HG02571 (cell line): ENCODE data around the gene LCTL.

Source experiments
- ATAC-seq: cut with Tn5 transposase; IDR thresholded peaks from one replicate; pipeline ENCODE4 v1.9.1; 2021; ENCODE audit warnings: mild to moderate bottlenecking, moderate library complexity; ENCODE audit not compliant: unreplicated experiment

Gene LCTL

GRCh38 chr15:66567897-66568296 lies 2.1 kb upstream of the LCTL start:
- ATAC-seq: no peak

GRCh38 chr15:66566963-66567531 lies 1.2 kb upstream of the LCTL start:
- no peak for ATAC-seq

- ATAC-seq: no peak
Observed at GRCh38 chr15:66565141-66565641, 607 bp downstream of the LCTL start.

- no peak for ATAC-seq
Observed at GRCh38 chr15:66564136-66565041, 1.4 kb downstream of the LCTL start.

GRCh38 chr15:66563566-66564110 lies 2.2 kb downstream of the LCTL start:
- ATAC-seq: no peak

- no peak for ATAC-seq
Observed at GRCh38 chr15:66563126-66563525, 2.7 kb downstream of the LCTL start.

DNA sequence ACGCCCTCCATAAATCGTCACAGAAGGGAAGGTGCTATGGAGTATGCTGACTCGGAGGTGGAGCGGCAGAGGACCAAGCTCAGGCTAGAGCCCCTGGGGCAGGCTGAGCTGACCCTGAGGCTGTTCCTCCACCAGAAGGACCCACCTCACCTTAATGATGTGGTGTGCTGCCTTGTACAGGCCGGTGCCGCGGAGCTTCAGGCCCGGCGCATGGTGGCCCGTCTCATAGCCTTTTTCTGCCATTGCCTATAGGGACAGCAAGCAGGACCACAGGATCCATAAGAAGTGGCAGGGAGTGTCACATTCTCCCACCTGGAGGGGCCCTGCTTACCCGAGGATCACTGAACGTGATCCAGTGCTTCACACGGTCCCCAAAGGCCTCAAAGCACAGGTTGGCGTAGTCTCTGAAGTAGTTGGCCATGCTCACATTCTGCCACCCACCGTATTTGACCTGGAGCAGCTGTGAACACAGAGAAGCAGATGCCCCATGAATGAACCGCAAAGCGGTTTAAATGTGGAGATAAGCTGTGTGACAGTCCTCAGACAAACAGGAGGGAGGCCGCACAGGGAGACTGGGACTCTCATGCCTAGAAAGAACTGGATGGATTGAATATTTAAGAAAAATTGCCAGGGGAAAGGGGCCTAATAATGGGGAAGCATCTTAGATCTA lies 4.8 kb downstream of the LCTL start:
- ATAC-seq: no peak

DNA sequence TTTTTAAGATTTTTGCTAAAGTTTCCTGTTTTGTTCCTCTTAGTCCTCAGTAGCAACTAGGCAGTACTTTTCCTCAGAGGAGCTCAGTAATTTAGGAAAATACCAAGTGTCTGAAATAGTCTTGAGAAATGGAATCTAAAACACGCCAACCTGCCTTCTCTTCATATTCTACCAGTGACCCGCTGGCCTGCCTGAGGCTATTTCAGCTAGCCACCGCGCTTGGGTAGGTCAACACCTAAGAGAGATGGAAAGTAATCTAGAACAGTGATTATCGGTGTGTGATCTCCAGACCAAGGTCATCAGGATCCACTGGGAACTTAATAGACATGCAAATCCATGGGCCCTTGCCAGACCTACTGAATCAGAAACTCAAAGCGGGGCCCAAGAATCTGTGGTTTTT lies 7.5 kb downstream of the LCTL start:
- ATAC-seq: no peak

DNA sequence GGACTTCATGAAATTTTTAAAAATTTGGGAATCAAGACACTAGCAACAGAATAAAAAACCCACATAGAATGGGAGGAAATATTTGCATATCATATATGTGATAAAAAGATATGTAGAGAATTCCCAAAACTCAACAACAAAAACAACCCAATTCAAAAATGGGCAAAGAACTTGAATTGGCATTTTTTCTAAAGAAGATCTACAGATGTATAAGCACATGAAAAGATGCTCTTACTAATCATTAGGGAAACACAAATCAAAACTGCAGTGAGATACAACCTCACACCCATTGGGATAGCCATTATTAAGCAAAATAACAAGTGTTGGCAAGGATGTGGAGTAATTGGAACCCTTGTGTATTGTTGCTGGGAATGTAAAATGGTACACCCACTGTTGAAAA lies 10.1 kb downstream of the LCTL start:
- no peak for ATAC-seq

DNA sequence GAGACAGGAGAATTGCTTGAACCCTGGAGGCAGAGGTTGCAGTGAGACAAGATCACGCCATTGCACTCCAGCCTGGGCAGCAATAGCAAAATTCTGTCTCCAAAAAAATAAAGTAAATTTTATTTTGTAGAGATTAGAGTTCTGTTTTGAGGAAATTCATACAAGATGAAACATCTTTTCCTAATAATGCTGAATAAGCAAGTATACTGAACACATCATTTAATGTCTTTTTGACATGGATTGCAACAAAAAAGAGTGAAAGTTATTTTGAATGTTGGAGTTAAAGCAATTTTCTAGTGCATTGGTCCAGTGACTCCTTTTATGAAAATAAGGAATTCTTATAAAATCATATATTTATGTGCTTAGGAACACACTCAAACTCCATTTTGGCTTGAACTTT lies 20.5 kb downstream of the LCTL start:
- no peak for ATAC-seq

GRCh38 chr15:66542896-66543295 lies 22.9 kb downstream of the LCTL start:
- no peak for ATAC-seq

DNA sequence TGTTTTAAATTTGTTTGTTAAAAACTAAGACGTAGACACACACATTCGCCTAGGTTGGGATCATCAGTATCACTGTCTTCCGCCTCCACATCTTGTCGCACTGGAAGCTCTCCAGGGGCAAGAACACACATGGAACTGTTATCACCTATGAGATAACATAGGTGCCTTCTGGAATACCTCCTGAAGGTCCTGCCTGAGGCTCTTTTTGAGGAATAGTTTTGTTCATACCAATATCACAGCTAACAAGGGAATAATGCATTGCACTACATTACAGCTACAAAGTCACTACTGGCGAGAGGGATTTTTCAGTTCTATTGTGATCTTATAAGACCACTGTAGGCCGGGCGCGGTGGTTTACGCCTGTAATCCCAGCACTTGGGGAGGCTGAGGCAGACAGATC lies 30.7 kb downstream of the LCTL start:
- ATAC-seq: no peak

- ATAC-seq: no peak
Observed at GRCh38 chr15:66524838-66525237, 41.0 kb downstream of the LCTL start.

DNA sequence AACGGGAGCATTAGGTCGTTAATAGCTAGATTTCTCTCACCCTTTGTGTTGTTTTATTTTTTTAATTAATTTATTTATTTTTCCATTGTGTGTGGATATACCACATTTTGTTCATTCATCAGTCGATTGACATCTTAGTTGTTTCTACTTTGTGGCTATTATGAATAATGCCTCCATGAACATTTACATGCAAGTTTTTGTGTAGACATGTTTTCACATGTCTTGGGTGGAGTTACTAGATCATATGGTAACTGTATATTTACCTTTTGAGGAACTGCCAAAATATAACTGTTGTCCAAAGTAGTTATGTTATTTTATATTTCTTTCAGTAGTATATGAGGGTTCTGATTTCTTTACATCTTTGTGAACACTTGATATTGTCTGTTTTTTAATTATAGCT lies 41.9 kb downstream of the LCTL start:
- ATAC-seq: no peak

DNA sequence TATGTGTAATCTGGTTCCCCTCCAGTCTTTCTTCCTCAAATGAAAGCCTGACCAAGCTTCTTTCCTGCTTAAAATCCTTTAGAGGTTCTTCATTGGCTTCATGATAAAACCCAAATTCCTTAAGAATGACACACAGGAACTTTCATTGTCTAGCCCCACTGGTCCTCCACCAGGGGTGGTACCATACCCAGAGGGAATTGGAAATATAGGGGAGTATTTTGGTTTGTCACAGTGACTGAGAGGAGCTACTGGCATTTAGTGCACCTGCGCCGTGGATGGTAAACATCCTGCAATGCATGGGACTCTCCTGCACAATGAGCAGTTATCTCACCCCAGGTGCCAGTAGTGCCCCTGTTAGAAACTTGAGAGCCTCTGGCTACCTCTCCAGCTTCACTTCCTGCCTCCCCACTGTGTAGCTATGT lies 49.9 kb downstream of the LCTL start:
- ATAC-seq: no peak

GRCh38 chr15:66514586-66514985 lies 51.2 kb downstream of the LCTL start:
- no peak for ATAC-seq

DNA sequence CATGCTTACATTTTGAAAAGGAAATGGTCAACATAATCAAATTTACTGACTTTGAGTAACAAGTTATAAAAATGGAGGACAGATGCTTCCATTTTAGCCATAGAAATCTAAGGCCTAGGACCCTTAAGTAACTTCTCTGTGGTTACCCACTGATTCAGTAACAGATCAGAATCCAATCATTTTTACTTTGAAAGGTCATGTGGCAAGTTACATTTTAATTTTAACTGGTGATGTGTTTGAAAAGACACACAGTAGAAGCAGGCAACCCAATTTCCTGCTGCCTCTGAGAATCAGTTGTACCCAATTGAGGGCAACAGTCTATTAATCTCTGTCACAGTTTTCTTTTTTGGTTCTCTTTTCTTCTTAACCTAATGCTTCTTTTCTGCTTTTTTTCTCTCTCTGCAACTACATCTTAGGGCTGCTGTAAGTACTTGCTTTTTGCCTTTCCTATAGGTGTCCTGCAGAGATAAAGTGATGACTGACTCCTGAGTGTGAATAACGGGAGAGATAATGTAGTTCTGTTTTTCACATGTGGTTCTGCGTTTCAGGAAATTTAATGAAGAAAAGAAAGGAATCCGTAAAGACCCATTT lies 57.4 kb downstream of the LCTL start:
- ATAC-seq: no peak

DNA sequence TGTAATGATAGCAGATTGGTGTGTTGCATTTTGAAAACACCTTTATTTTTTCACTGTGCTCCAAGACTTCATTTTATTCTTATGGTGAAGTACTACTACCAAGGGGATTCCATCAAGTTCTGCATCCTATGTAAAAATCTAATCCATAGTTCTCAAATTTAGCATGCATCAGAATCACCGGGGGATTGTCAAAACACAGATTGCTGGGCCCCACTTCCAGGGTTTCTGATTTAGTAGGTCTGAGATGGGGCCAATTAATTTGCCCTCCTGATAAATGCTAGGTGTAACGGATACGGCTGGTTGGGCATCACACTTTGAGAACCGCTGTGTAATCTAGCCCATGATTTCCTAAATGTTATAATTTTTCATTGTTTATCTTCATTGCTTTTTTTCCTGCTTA lies 60.0 kb downstream of the LCTL start:
- ATAC-seq: no peak

GRCh38 chr15:66505430-66505811 lies 60.4 kb downstream of the LCTL start:
- no peak for ATAC-seq

- peak; percentile 80 for ATAC-seq
Observed at GRCh38 chr15:66504563-66505429, 61.0 kb downstream of the LCTL start, which contains the start of the genes RPL4 and ZWILCH. TSS of gene RPL4 (minus strand) at chr15:66504855. CDS start at chr15:66504790, 65 bp downstream. TSS of gene ZWILCH (plus strand) at chr15:66505326. CDS start at chr15:66505339, 13 bp downstream.
